Esophagus muscularis mucosa (tissue), 4 donors: ENCODE data around the gene TARP.
"Not testable (repeated sequence)": the region's sequence is repeated elsewhere in the genome, so short reads cannot be mapped to it uniquely, and the experiment has no call there.

Experiments
- DNase-seq: peaks from one replicate; pipeline ENCODE4 v3.0.0-alpha.2; 2017; ENCODE audit errors: extremely low spot score
- H3K27ac ChIP-seq, 4 donors: fragments of 200-600 bp; sonication (generic); replicated peaks in 1 of 4; 1 replicate in 3 of 4; 2 replicates in 1 of 4; pipeline ENCODE4 v1.5.1; 2016 to 2019; ENCODE audit warnings: mild to moderate bottlenecking in 1 of 4
- H3K27me3 ChIP-seq, 4 donors: fragments of 200-600 bp; sonication (generic); one replicate each; pipeline versions ENCODE4 v1.5.1 to v1.6.0; 2016 to 2019
- H3K36me3 ChIP-seq, 4 donors: fragments of 200-600 bp; sonication (generic); one replicate each; pipeline ENCODE4 v1.5.1; 2016 to 2019
- H3K4me1 ChIP-seq, 4 donors: fragments of 200-600 bp; sonication (generic); one replicate each; pipeline ENCODE4 v1.5.1; 2016 to 2019
- H3K4me3 ChIP-seq, 4 donors: fragments of 200-600 bp; sonication (generic); 1 replicate in 2 of 4; 2 replicates in 2 of 4; pipeline ENCODE4 v1.5.1; 2016 to 2019; ENCODE audit warnings: mild to moderate bottlenecking in 4 of 4, moderate library complexity in 1 of 4
- H3K9me3 ChIP-seq, 4 donors: fragments of 200-600 bp; sonication (generic); 1 replicate in 3 of 4; 2 replicates in 1 of 4; pipeline ENCODE4 v1.5.1; 2016 to 2019
- EP300 ChIP-seq: sonication (generic); formaldehyde crosslinking; IDR thresholded peaks from one replicate; pipeline ENCODE4 v1.6.1; 2017; ENCODE audit warnings: antibody characterized with exemption
- POLR2A ChIP-seq: fragments of 450-650 bp; IDR thresholded peaks from one replicate; pipeline ENCODE4 v1.6.1; 2017; ENCODE audit warnings: antibody characterized with exemption, moderate library complexity, mild to moderate bottlenecking, low read depth
- POLR2AphosphoS5 ChIP-seq, 2 donors: sonication (generic); formaldehyde crosslinking; IDR thresholded peaks; one replicate each; pipeline ENCODE4 v1.6.1; 2017; ENCODE audit warnings: antibody characterized with exemption in 2 of 2
- WGBS: methylation state at CpG from one replicate; pipeline ENCODE4 v1.1.5; 2018; 5-methylcytosine and 5-hydroxymethylcytosine counted together
- intact Hi-C: fragments of 100-400 bp; cut with DNase I; formaldehyde crosslinking; loops from one replicate; pipeline ENCODE4 v1.15.1; 2023
- TF ChIP-seq, protein P1 (sequence below), 3 experiments: fragments of 200-600 bp in 2 of 3; fragments of 450-650 bp in 1 of 3; sonication (generic) in 2 of 3; IDR thresholded peaks; one replicate each; pipeline ENCODE4 v1.5.1; 2017 to 2019; ENCODE audit warnings: antibody characterized with exemption in 3 of 3, mild to moderate bottlenecking in 2 of 3, moderate library complexity in 1 of 3

Gene TARP

DNA sequence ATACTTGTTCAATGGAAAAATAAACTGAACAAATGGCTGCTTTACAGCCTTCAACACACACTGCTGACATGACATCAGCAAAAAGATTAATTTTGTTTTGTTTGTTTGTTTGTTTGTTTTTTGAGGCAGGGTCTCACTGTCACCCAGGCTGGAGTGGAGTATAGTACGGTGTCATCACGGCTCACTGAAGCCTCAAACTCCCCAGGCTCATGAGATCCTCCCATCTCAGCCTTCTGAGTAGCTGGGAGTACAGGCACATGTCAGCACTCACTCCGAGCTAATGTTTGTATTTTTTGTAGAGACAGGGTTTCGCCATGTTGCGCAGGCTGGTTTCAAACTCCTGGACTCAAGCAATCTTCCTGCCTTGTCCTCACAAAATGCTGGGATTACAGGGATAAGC lies 10.9 kb downstream of the TARP start:
- DNase-seq: no peak
- no peaks in the 10 kb centered on the region for H3K36me3 ChIP-seq
- H3K9me3 ChIP-seq: no peaks in the 10 kb centered on the region
- no peak for TF ChIP-seq POLR2AphosphoS5 (IDR thresholded peaks at IDR 0.05)
- no peak overlapping the region for H3K27ac ChIP-seq
- intact Hi-C loops: no loop called here
- H3K4me1 ChIP-seq: peaks cover 0 to 8% (median 0%) of the 10 kb centered on the region in 4 donors
- H3K4me3 ChIP-seq: no peak overlapping the region
- WGBS: 73% methylated on average over 5 of the region's 5 CpGs
- no peaks in the 10 kb centered on the region for H3K27me3 ChIP-seq

DNA sequence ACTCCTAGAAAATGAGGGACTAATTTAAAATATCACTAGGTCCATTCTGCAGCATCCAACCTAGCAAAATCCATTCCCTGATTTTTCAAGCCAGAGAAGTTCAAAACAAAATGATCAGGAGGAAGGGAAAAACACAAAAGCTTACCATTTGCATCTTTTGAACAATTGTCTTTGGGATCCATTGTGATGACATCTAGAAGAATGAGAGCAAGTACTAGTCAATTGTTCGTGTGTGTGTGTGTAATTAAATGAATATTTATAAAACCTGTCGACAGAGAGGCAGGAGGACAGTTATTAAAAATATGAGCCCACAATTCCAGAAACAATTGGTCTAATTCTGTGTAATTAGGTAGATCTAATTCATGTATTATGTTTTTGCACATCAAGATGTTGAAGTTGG lies 11.4 kb downstream of the TARP start:
- H3K9me3 ChIP-seq, H3K4me1 ChIP-seq, H3K4me3 ChIP-seq, H3K27me3 ChIP-seq, intact Hi-C loops, DNase-seq, H3K27ac ChIP-seq, H3K36me3 ChIP-seq: not testable (repeated sequence)
- 67% methylated on average over 2 of the region's 2 CpGs for WGBS

DNA sequence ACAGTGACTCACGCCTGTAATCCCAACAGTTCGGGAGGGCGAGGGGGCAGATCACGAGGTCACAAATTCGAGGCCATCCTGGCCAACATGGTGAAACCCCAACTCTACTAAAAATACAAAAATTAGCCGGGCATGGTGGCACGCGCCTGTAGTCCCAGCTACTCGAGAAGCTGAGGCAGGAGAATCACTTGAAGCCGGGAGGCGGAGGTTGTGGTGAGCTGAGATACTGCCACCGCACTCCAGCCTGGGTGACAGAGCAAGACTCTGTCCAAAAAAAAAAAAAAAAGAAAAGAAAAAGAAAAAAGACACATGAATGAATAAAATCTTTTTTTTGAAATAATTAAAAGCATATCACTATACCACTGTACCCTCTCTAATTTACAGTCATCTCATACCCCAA lies 11.8 kb downstream of the TARP start:
- intact Hi-C loops, H3K27me3 ChIP-seq, H3K4me1 ChIP-seq, DNase-seq, H3K27ac ChIP-seq, H3K4me3 ChIP-seq, H3K36me3 ChIP-seq, H3K9me3 ChIP-seq: not testable (repeated sequence)
- WGBS: 92% methylated on average over 12 of the region's 12 CpGs

DNA sequence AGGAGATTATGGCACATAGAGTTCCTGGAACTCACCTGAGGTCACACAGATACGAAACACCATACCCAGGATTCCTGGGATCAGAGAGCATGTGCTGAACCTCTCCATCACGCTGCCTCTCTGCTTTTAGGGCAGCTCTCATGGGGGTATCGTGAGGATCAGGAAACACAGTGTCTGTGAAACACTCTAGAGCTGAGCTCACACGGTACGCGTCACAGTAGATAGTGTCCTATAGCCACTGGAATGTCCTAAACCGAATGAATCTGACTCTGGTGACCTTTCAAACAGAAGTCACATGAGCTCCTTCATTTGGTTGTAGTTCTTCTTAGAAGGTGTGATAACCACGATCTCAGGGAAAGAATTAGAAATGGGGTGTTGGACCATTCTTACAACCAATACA lies 14.3 kb downstream of the TARP start:
- DNase-seq, intact Hi-C loops, H3K27ac ChIP-seq, H3K27me3 ChIP-seq, H3K9me3 ChIP-seq, H3K4me1 ChIP-seq, H3K36me3 ChIP-seq, H3K4me3 ChIP-seq: not testable (repeated sequence)
- 98% methylated on average over 8 of the region's 8 CpGs for WGBS

DNA sequence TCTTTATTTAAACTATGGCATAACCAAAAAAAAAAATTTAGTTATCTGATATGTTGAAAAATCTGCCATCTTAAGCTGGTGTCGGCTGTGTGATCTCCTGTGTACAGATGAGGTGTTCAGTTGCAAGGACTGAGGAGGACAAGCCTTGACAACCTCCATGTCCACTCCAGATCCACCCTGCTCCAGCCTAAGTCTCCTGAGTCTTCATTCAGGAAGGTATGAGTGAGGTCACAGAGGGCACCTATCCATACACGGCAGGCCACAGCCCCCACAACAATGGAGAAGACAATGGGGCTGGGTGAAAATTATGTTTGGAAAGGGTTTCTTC lies 16.1 kb downstream of the TARP start:
- no peak for DNase-seq
- Histone ChIP-seq H3K9me3 (no peaks in the 10 kb centered on the region), H3K4me3 (no peak overlapping the region), H3K27ac (no peak overlapping the region), H3K36me3 (no peaks in the 10 kb centered on the region), H3K27me3 (no peaks in the 10 kb centered on the region), H3K4me1 (no peaks in the 10 kb centered on the region)
- TF ChIP-seq, protein P1, sequence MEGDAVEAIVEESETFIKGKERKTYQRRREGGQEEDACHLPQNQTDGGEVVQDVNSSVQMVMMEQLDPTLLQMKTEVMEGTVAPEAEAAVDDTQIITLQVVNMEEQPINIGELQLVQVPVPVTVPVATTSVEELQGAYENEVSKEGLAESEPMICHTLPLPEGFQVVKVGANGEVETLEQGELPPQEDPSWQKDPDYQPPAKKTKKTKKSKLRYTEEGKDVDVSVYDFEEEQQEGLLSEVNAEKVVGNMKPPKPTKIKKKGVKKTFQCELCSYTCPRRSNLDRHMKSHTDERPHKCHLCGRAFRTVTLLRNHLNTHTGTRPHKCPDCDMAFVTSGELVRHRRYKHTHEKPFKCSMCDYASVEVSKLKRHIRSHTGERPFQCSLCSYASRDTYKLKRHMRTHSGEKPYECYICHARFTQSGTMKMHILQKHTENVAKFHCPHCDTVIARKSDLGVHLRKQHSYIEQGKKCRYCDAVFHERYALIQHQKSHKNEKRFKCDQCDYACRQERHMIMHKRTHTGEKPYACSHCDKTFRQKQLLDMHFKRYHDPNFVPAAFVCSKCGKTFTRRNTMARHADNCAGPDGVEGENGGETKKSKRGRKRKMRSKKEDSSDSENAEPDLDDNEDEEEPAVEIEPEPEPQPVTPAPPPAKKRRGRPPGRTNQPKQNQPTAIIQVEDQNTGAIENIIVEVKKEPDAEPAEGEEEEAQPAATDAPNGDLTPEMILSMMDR (IDR thresholded peaks at IDR 0.05): no peak
- no peak for TF ChIP-seq POLR2AphosphoS5 (IDR thresholded peaks at IDR 0.05)
- no peak for TF ChIP-seq POLR2A
- TF ChIP-seq EP300: no peak
- intact Hi-C loops: no loop called here
- WGBS: 68% methylated on average over 2 of the region's 2 CpGs

DNA sequence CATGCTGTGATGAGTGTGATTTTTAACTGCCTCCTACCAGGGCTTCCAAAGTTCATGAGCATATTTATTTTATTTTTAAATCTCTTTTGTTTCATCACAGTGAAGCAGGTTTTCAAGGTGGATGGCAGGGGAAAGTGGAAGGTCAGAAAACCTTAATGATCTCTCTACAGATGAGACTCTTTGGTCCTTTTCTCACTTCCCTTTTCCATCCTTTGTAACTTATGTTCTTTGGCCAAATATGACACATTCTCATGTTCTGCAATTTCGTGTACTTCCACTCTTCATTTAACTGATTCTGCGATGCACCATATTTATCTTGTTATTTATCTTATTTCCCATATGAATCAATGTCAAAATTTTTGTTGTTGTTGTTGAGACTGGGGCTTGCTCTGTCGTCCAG lies 23.6 kb downstream of the TARP start:
- intact Hi-C loops, H3K4me3 ChIP-seq, H3K9me3 ChIP-seq, H3K36me3 ChIP-seq, H3K4me1 ChIP-seq, H3K27me3 ChIP-seq, DNase-seq, H3K27ac ChIP-seq: not testable (repeated sequence)
- WGBS: 55% methylated on average over 3 of the region's 3 CpGs

DNA sequence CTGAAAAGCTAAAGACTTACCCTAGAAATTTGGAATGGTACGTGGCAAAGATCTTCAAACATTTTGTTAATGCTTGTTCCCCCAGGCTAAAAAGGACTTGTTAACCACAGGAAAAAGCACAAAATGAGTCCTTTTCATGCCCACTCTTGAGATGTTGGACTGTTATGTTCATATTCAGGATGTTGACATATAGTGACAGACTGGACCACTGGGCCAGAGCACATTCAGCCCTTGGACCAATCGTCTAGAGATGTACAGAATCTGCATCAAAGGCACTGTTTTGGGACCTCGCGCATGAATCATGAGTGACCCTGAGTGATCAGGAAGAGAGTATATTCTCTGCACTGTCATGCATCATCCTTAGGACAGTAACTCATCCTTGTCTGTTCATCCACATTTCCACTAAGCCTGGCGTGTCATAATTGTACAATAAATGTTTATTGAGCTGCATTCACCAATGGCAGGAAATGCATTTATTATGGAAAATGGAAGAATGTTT lies 25.3 kb downstream of the TARP start:
- DNase-seq: no peak
- intact Hi-C loops: no loop called here
- Histone ChIP-seq H3K4me1 (peaks cover 0 to 6% (median 0%) of the 10 kb centered on the region in 4 donors), H3K9me3 (no peaks in the 10 kb centered on the region), H3K27ac (no peak overlapping the region), H3K36me3 (no peaks in the 10 kb centered on the region), H3K4me3 (no peak overlapping the region), H3K27me3 (no peaks in the 10 kb centered on the region)
- 97% methylated on average over 5 of the region's 5 CpGs for WGBS
- no peak for TF ChIP-seq EP300
- TF ChIP-seq, protein P1 (IDR thresholded peaks at IDR 0.05): no peak
